Kidney (tissue), 14 donors: ENCODE results near the gene RHBDD3. TPM values are rescaled to one million over a fixed set of nuclear protein-coding genes. Genes with fewer than 3 reads are reported as not detected.
A peak's percentile ranks its signal among the peaks of the same experiment; 100 is the strongest.

Experiments
- DNase-seq, 5 donors: peaks; one replicate each; pipeline ENCODE4 v3.0.0-alpha.2; 2013 to 2020
- FAIRE-seq: peaks from 2 replicates; lab custom pipeline; 2012; peaks lifted over from hg19 to GRCh38; lab: Jason Lieb, UNC
- H3K27ac ChIP-seq, 2 donors: one replicate each; pipeline ENCODE4 v1.7.0; 2013; ENCODE audit warnings: low read depth in 2 of 2, low read length in 2 of 2, inconsistent platforms in 1 of 2
- H3K27me3 ChIP-seq: one replicate; pipeline ENCODE4 v1.7.1; 2013; ENCODE audit warnings: low read length, inconsistent platforms; ENCODE audit not compliant: control insufficient read depth, insufficient read depth
- H3K36me3 ChIP-seq, 3 donors: one replicate each; pipeline versions ENCODE4 v1.7.0 to v1.7.1; 2013; ENCODE audit warnings: low read length in 3 of 3, control low read depth in 1 of 3, inconsistent platforms in 1 of 3; ENCODE audit not compliant: insufficient read depth in 3 of 3, control insufficient read depth in 2 of 3
- H3K4me1 ChIP-seq, 3 donors: one replicate each; pipeline versions ENCODE4 v1.7.0 to v1.7.1; 2013; ENCODE audit warnings: low read length in 3 of 3, inconsistent platforms in 1 of 3, low read depth in 1 of 3; ENCODE audit not compliant: control insufficient read depth in 2 of 3, insufficient read depth in 2 of 3
- H3K4me3 ChIP-seq, 3 donors: one replicate each; pipeline versions ENCODE4 v1.7.0 to v1.8.1; 2013; ENCODE audit warnings: low read length in 3 of 3, control low read depth in 1 of 3, inconsistent platforms in 1 of 3
- H3K9ac ChIP-seq, 3 donors: one replicate each; pipeline versions ENCODE4 v1.7.0 to v1.7.1; 2013; ENCODE audit warnings: low read length in 3 of 3, control low read depth in 1 of 3, inconsistent platforms in 1 of 3
- H3K9me3 ChIP-seq, 3 donors: one replicate each; pipeline versions ENCODE4 v1.7.0 to v1.7.1; 2013; ENCODE audit warnings: low read length in 3 of 3, control low read depth in 1 of 3, inconsistent platforms in 1 of 3; ENCODE audit not compliant: control insufficient read depth in 2 of 3, insufficient read depth in 1 of 3
- CTCF ChIP-seq: IDR thresholded peaks from 3 replicates; pipeline ENCODE4 v1.5.1; 2012; ENCODE audit warnings: mild to moderate bottlenecking, moderate library complexity, borderline replicate concordance; ENCODE audit not compliant: insufficient read depth; ENCODE audit errors: extremely low read depth
- intact Hi-C: fragments of 100-400 bp; cut with DNase I; formaldehyde crosslinking; loops from one replicate; pipeline ENCODE4 v1.11.1; 2022
- polyA plus RNA-seq: library from polyadenylated mRNA; stranded (reverse); fragments of 350-450 nt; fragmentation: Illumina TruSeq; extraction: RNeasy Lipid Tissue Mini Kit (QIAGEN cat#74804); gene quantifications from one replicate; pipeline ENCODE4 v1.2.3, GENCODE V29; 2014; ENCODE audit warnings: low read depth, low replicate concordance; ENCODE audit not compliant: insufficient read depth
- total RNA-seq: library from RNA; stranded (reverse); fragmentation: NEBNext Ultra II Directional; extraction: Animal tissue kit (Norgen Biotek cat#: 25700); gene quantifications from one replicate; pipeline ENCODE4 v1.2.1, GENCODE V29; 2021
- donor health status: control.
- donor health status: control.
- donor health status: control.
- donor health status: control.
- donor health status: control.
- donor health status: DM: yes; HTN: yes; CAD: no.
- donor health status: Normal renal cell carcinoma (clear cell type).

The RHBDD3 gene
- total and polyA plus RNA-seq, 2 donors from 2014 or later, result 19.2 to 26.3 TPM

- no peaks in the 10 kb centered on the region for H3K36me3 ChIP-seq
- no peak for TF ChIP-seq CTCF
- no peaks in the 10 kb centered on the region for H3K9me3 ChIP-seq
- H3K27ac ChIP-seq, result no peak overlapping the region
- no peaks in the 10 kb centered on the region for H3K27me3 ChIP-seq
- no peak overlapping the region for H3K9ac ChIP-seq
- no peak for FAIRE-seq
- no peak overlapping the region for H3K4me3 ChIP-seq
- intact Hi-C loops, result no loop called here
- no peaks in the 10 kb centered on the region for H3K4me1 ChIP-seq
- peak in 1 of 5 donors; percentile 53 for DNase-seq
These were observed 49.7 kb downstream of the RHBDD3 start for GRCh38 chr22:29217827-29218757.

- Histone ChIP-seq H3K36me3 (no peaks in the 10 kb centered on the region), H3K9me3 (no peaks in the 10 kb centered on the region), H3K9ac (no peak overlapping the region), H3K27me3 (no peaks in the 10 kb centered on the region), H3K27ac (no peak overlapping the region), H3K4me1 (no peaks in the 10 kb centered on the region), H3K4me3 (no peak overlapping the region)
- TF ChIP-seq CTCF, result no peak
- intact Hi-C loops, result no loop called here
- peak in 3 of 5 donors; percentile 10 to 86 (median 45) for DNase-seq
- no peak for FAIRE-seq
These were observed 50.7 kb downstream of the RHBDD3 start for GRCh38 chr22:29216873-29217666.

- H3K27ac ChIP-seq, result no peak overlapping the region
- no peaks in the 10 kb centered on the region for H3K9me3 ChIP-seq
- H3K36me3 ChIP-seq, result peaks cover 0 to 2% (median 0%) of the 10 kb centered on the region in 3 donors
- H3K4me3 ChIP-seq, result no peak overlapping the region
- DNase-seq, result peak in 2 of 5 donors; percentile 6 to 51
- H3K9ac ChIP-seq, result no peak overlapping the region
- no peaks in the 10 kb centered on the region for H3K27me3 ChIP-seq
- intact Hi-C loops, result no loop called here
- no peak for FAIRE-seq
- TF ChIP-seq CTCF, result no peak
- peaks cover 0 to 2% (median 2%) of the 10 kb centered on the region in 3 donors for H3K4me1 ChIP-seq
These were observed 51.5 kb downstream of the RHBDD3 start for GRCh38 chr22:29216011-29216872.
